ENCODE results near the gene WDR45B. TPM values are rescaled to one million over a fixed set of nuclear protein-coding genes. Genes with fewer than 3 reads are reported as not detected.

The WDR45B gene
- total RNA-seq, 1 donor from 2014 or later = 45.2 TPM

Small RNA genes lying within 50 kb of the gene (small RNA-seq; reads per million reads assigned to genes)
- not detected for gene MIR4525

Other genes starting within 250 kb of the WDR45B start
- 14.3 TPM for gene HEXD, start 230.1 kb downstream of the WDR45B start, total RNA-seq
- 15.9 TPM for gene OGFOD3, start 229.9 kb downstream of the WDR45B start, total RNA-seq
- 19.2 TPM for gene CYBC1, start 197.7 kb downstream of the WDR45B start, total RNA-seq
- 42.8 TPM for gene NARF, start 189.7 kb downstream of the WDR45B start, total RNA-seq
- gene FOXK2, start 128.7 kb downstream of the WDR45B start, total RNA-seq = 40.8 TPM
- 18.3 TPM for gene RAB40B, start 50.3 kb upstream of the WDR45B start, total RNA-seq
- gene FN3KRP, start 68.3 kb upstream of the WDR45B start, total RNA-seq = 24.1 TPM
- gene FN3K, start 87.2 kb upstream of the WDR45B start, total RNA-seq = 9.8 TPM
- gene TBCD, start 103.6 kb upstream of the WDR45B start, total RNA-seq = 73.8 TPM
- not detected for gene ZNF750, start 191.6 kb upstream of the WDR45B start, total RNA-seq